WTC11 (cell line): ENCODE measurements around the gene ADGRB3. TPM values are rescaled to one million over a fixed set of nuclear protein-coding genes. Genes with fewer than 3 reads are reported as not detected.

Experiments used
- ATAC-seq: fragments of 200-7000 bp; cut with Tn5 transposase; 2 replicates; pipeline ENCODE4 v1.10.0; 2021; ENCODE audit warnings: mild to moderate bottlenecking, moderate library complexity
- CTCF ChIA-PET: fragments of 300-600 bp; sonication (Branson Sonifier 250); formaldehyde crosslinking; loops from one replicate; lab custom pipeline; 2021; ENCODE audit warnings: antibody characterized with exemption; lab: Charles Lee
- POLR2A ChIA-PET: fragments of 350-600 bp; sonication (Branson Sonifier 250); formaldehyde crosslinking; loops from one replicate; lab custom pipeline; 2021; ENCODE audit warnings: antibody characterized with exemption; lab: Charles Lee
- DNase-seq: peaks from one replicate; pipeline ENCODE4 v3.0.0; 2021; ENCODE audit warnings: low spot score
- H3K27ac Mint-ChIP-seq: 2 replicates; pipeline ENCODE4 v1.8.0; 2021; ENCODE audit warnings: mixed read lengths
- H3K27me3 Mint-ChIP-seq: 2 replicates; pipeline ENCODE4 v1.8.0; 2021; ENCODE audit warnings: low read depth, mild to moderate bottlenecking, moderate library complexity, mixed read lengths
- H3K36me3 Mint-ChIP-seq: 2 replicates; pipeline ENCODE4 v1.8.0; 2021; ENCODE audit warnings: mixed read lengths
- H3K4me1 Mint-ChIP-seq: 2 replicates; pipeline ENCODE4 v1.8.0; 2022; ENCODE audit warnings: mixed read lengths
- H3K4me3 Mint-ChIP-seq: 2 replicates; pipeline ENCODE4 v1.8.0; 2021; ENCODE audit warnings: mild to moderate bottlenecking, moderate library complexity, mixed read lengths
- H3K9me3 Mint-ChIP-seq: 2 replicates; pipeline ENCODE4 v1.8.0; 2021; ENCODE audit warnings: mixed read lengths
- CTCF ChIP-seq: fragments of 200-600 bp; IDR thresholded peaks from 2 replicates; pipeline ENCODE4 v1.8.0; 2022; ENCODE audit warnings: antibody characterized with exemption
- EMX1 ChIP-seq: fragments of 250-450 bp; sonication (Bioruptor Pico); IDR thresholded peaks from 2 replicates; pipeline ENCODE4 v1.8.0; 2021; ENCODE audit warnings: mild to moderate bottlenecking
- MLX ChIP-seq: sonication (generic); formaldehyde crosslinking; IDR thresholded peaks from 2 replicates; pipeline ENCODE4 v1.8.1; 2023; ENCODE audit warnings: mild to moderate bottlenecking, missing genetic modification reagents, moderate library complexity
- RORB ChIP-seq: fragments of 250-450 bp; sonication (Bioruptor Pico); IDR thresholded peaks from 2 replicates; pipeline ENCODE4 v1.9.0; 2021; ENCODE audit warnings: mild to moderate bottlenecking
- ZNF232 ChIP-seq: sonication (generic); formaldehyde crosslinking; IDR thresholded peaks from 2 replicates; pipeline ENCODE4 v1.8.0; 2022; ENCODE audit warnings: mild to moderate bottlenecking, missing genetic modification reagents
- ZNF281 ChIP-seq: sonication (generic); formaldehyde crosslinking; IDR thresholded peaks from 2 replicates; pipeline ENCODE4 v1.8.0; 2023; ENCODE audit warnings: mild to moderate bottlenecking, missing genetic modification reagents
- ZNF425 ChIP-seq: fragments of 250-450 bp; sonication (Bioruptor Pico); conservative IDR thresholded peaks from 2 replicates; pipeline ENCODE4 v1.9.0; 2021; ENCODE audit warnings: mild to moderate bottlenecking
- total RNA-seq: library from RNA; stranded (reverse); gene quantifications from 3 replicates; pipeline ENCODE4 v1.2.3, GENCODE V29; 2021
- TF ChIP-seq, protein P1 (sequence below): sonication (generic); formaldehyde crosslinking; IDR thresholded peaks from 2 replicates; pipeline ENCODE4 v1.8.1; 2023; ENCODE audit warnings: mild to moderate bottlenecking, missing genetic modification reagents, moderate library complexity

The ADGRB3 gene
- total RNA-seq, 1 experiment from 2014 or later: 1.9 TPM

GRCh38 chr6:69232496-69232895 lies 597.4 kb downstream of the ADGRB3 start:
- peak overlapping the region; percentile 51 for H3K4me3 Mint-ChIP-seq
- no peak overlapping the region for H3K27ac Mint-ChIP-seq
- POLR2A ChIA-PET: interaction anchor here (0.6 to 1.3 kb wide), 4 partner anchors 9 to 16 kb away, joined by 3 to 4 read pairs (median 4); no protein-coding TSS in a partner anchor

More at GRCh38 chr6:69232496-69232895, 597.4 kb downstream of the ADGRB3 start:
- DNase-seq (no peak), ATAC-seq (peak; percentile 54)
- Mint-ChIP-seq H3K27me3 (peaks cover 7% of the 10 kb centered on the region), H3K4me1 (peaks cover 22% of the 10 kb centered on the region), H3K9me3 (0 out of 2 replicates have a peak, but pooled peaks cover 2% of the 10 kb centered on the region), H3K36me3 (no peaks in the 10 kb centered on the region)
- TF ChIP-seq, protein P1, sequence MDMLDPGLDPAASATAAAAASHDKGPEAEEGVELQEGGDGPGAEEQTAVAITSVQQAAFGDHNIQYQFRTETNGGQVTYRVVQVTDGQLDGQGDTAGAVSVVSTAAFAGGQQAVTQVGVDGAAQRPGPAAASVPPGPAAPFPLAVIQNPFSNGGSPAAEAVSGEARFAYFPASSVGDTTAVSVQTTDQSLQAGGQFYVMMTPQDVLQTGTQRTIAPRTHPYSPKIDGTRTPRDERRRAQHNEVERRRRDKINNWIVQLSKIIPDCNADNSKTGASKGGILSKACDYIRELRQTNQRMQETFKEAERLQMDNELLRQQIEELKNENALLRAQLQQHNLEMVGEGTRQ (CRISPR knock-in tag): no peak
- TF ChIP-seq ZNF425 (CRISPR knock-in tag): no peak
- no peak for TF ChIP-seq CTCF
- TF ChIP-seq EMX1: no peak
- TF ChIP-seq ZNF232 (CRISPR knock-in tag): no peak
- TF ChIP-seq MLX: no peak
- no peak for TF ChIP-seq RORB (CRISPR knock-in tag)
- no peak for TF ChIP-seq ZNF281 (CRISPR knock-in tag)
- CTCF ChIA-PET: interaction anchor here (0.6 to 1.7 kb wide), 4 partner anchors 9 to 257 kb away, joined by 3 to 4 read pairs (median 3); no protein-coding TSS in a partner anchor
